GM19035 (cell line): ENCODE measurements around the gene MPPED2.

Source experiments
- ATAC-seq: cut with Tn5 transposase; IDR thresholded peaks from one replicate; pipeline ENCODE4 v1.9.1; 2021; ENCODE audit not compliant: unreplicated experiment

The MPPED2 gene

DNA sequence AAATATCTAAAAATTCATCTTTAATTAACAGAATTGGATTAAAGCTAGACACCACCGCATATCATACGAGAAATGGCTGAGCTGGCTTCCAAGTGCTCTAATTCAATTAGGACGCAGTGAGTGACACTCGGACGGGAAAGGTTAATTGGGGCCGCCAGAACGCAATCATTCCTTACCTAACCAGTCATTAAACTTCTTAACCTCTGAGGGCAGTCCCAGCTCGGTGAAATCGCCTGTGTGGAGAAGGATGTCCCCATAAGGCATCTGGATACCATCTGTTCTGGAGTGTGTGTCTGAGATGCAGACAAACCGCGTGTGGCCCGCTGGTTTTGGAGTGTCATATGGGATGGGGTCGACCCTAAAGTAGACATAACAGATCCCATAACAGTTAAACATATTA is 50.3 kb downstream of the MPPED2 start:
- ATAC-seq, result no peak

DNA sequence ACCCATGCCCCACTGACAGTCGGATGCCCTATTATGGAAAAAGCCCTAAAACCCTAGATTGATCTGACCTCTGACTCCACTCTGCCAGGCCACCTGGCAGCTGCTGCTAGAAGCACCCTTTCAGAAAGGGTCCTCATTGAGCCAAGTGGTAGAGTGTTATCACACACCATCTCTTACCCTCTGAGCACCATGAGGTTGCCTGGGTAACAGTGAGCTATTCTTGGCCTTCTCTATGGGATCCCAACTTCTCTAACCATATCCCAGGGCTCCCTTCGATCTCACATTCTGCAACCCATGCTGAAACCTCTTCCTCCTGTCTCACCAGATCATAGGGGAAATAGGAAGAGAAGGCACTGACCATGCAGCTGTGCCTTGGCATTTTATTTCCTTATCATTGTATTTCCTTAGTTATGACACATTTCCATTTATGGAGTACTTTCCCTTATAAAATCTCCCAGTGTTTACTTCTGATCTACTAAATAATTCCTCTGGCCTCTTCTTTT is 52.7 kb downstream of the MPPED2 start:
- ATAC-seq, result no peak

DNA sequence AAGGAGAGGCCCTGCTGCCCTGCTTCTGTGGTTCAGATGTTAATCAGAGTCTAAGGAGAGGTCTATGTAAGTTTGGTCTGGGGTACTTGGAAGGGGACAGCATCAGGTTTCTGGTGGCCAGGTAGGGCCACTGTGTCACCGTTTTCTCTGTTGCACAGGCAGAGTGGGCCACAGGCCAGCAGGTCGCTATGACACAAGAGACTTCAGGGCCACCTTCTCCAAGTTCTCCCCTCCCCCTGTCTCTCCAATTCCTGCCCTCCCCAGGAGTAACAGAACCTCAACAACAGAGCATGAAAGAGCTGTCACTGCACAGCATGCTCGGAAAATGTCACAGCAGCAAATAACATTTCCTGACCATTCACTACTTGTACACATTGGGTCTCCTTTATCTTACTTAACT is 58.6 kb downstream of the MPPED2 start:
- no peak for ATAC-seq

DNA sequence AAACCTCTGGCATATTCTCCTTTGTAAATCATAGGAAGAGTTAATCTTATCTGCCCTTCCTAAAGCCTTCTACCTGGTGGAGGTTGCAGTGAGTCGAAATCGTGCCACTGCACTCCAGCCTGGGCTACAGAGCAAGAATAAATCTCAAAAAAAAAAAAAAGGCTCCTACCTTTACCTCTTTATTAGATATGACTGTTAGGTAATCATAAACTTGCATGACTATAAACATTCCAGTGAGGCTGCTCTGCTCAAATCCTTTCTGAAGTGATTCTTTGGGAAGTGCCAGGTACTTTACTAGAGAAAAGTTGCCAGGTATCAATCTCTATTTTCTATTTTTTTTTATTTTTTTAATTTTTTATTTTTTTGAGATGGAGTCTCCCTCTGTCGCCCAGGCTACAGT is 59.6 kb downstream of the MPPED2 start:
- no peak for ATAC-seq

DNA sequence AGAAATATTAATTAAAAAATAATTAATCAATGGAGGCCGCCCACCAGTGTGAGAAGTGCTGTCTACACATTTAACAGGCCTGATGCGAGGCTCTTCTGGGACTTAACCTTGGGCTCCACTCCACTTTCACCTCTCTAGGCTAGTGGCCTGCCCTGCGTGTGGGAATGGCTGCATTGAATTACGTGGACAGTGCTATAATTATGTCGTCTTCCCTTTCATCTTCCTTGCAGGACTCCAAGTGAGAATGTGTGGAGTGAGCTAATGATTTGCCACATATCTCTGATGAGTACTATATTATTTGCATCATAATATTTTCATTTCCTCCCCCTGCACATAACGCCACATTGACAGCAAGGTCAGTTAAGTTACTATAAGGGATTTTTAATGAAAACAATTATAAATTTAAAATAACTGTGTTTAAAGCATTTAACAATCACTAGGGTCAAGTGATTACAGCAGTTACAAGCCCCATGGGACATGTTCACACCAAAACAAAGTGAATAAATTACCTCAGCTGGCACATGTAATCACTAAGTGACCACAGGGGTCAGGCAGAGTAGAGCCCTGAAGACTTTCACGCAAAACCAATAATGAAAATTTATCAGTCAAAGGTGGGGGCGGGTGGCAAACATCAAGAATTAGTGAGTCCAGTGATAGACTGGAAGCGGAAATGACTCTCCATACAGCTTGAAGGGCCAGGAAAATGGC is 63.5 kb downstream of the MPPED2 start:
- ATAC-seq, result no peak

DNA sequence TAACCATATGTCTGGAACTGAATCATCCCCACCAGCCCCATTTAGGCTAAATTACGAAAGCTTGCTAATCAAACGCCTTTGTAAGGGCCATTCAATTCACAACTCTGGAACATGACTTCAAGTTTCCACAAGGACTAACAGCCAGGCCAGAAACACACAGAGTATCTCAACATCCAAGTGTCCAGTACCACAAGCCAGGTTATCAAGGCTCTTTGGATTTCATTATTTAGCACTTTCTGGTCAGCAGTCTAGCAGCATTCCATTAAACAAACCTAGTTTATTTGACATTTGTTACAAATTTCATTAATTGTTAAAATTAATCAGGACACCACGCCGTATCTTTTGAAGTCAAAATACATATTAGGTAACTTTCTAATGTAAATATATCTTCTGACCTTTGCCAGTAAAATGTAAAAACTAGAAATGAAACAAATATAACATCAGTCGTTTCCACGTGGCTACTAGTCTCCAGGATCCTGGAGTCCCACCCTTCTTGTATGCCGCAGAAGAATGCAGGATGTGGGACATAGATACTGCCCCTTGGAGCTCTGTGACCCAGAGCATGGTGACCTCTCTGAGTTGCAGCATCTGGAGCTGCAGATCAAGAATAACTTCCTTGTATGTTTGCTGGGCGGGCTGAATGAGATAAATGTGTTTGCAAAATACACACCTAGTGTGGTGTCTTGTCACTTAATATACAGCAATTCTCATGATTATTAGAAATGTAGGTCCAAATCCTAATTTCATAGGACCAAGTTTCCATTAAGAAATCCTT is 64.7 kb downstream of the MPPED2 start:
- ATAC-seq, result no peak

DNA sequence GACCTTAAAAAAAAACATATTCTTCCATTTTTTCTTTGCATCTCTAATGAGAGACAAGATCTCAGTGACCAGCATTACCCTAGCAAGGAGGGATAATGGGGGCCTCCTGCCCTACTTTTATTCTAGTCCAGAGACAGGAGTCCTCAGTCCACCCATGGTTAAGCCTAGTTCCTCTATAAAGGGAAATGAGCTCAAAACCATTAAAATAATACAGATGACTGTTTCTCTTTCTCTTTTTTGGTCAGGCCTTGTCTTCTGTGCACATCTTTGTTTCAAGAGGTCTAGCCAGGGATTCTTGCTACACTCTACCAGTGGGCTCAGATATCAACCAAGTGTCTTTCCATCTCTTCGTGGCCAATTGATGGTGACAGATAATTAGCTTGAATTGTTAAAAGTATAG is 73.1 kb downstream of the MPPED2 start:
- ATAC-seq, result no peak

DNA sequence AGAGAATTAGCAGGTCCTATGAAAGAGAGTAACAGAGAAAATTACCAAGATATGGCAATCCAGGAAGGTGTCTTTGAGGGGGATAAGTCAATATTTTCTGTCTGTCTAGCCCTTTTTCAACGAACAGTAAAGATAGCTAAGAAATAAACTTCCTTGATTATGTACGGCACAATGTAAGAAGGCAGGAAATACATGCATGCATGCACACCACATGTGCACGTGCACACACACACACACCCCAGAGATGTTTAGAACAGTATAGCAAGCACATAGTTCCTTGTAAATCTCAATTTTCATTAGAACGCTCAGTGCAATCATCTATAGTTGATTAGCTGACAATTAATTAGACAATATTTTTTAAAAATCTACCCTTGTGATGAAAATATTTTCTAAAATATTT is 74.7 kb downstream of the MPPED2 start:
- ATAC-seq, result no peak

DNA sequence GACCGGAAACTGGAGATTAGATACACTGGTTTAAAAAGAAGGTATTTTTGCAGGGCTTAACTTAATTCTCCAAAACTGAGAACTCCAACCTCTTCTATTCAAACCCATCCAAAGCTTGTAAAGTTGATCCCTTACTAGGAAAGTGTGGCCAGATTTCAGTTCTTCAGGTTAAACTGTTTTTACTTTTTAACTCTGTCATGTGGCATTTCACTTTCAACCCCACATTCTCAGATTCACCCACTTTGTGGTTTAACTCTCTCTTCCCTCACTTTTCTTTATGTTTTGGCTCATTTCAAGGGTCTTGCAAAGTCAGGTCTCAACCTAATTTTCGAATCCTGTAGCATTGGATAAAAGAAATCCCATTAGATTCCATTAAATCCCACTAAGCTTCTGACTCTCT is 75.4 kb downstream of the MPPED2 start:
- ATAC-seq, result no peak

DNA sequence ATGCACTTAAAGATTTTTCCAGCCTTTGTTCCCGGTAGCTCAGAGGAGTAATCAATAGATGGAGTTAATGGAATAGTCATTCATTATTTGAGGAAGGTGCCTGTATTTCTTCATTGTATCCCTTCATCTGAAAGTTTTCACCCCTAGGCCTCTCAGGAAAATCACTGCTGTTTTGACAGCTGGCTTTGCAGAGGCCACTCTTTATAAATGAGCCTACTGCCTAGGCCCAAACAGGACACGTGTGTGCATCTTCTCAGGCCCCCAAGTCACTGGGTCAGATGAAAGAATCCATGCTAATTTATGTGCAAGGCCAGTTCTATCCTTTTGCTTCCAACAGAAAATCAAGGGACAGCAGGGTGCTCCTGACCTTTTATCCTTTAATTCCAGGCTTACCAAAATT is 76.8 kb downstream of the MPPED2 start:
- no peak for ATAC-seq

DNA sequence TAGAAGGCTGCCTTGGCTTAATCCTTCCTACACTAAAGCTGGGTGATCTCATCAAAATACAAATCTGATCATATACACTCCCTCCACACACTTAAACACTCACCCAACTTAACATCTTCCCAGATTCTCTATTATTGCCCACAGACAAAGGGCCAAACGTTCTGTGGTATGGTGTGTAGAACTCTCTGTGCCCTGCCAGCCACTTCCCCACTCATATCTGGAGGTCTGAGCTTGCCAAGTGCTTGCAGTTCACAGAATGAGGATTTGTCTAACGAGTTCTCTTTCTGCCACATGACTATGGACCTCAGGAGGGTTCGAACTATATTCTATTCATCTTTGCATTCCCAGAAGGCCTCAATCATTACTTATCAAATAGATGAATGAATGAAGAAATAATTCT is 77.6 kb downstream of the MPPED2 start:
- no peak for ATAC-seq

DNA sequence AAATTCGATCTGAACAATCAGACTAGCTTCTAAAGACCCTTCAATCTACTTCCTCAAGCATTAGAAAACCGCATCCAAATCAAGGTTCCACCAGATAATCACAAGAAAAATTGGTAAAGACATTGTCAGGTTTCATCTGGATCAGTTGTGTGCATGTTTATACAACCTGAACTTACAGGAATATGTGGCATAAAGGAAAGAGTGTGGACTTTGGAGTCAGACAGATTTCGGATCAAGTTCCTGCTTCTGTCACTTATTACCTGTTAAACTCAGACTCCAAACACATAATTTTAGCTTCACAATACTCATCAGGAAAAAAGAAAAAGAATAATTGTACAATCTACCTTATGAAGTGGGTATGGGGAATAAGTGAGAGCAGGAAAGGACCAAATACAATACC is 80.5 kb downstream of the MPPED2 start:
- ATAC-seq, result no peak

DNA sequence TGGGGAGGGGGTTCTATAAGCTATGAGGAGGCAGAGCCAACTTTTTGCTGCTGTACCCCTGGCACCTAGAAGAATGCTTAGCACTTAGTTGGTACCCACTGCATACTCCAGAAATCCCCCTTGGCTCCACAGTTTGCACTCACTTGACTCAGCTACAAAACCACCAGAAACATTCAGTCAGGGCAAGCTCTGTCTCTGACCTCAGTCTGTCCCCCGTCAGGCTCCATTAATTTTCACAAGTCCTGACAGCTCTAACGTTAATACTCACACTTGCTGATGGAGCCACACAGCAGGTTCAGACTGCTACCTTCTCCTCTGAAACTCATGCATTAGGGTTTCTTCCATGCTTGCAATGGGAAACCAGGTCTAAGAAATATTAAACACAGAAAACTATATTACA is 81.7 kb downstream of the MPPED2 start:
- ATAC-seq, result no peak

DNA sequence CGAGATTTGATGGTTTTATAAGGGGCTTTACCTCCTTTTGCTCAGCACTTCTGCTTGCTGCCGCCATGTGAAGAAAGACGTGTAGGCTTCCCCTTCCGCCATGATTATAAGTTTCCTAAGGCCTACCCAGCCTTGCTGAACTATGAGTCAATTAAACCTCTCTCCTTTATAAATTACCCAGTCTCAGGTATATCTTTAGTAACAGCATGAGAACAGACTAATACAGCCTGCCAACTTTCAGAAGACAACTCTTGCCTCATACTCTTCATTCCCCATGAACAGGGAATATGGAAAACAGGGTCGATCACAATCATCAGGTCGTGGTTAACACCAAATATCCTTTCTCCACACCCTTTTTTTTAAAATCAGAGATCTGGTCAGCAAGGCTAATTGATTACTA is 83.0 kb downstream of the MPPED2 start:
- no peak for ATAC-seq

DNA sequence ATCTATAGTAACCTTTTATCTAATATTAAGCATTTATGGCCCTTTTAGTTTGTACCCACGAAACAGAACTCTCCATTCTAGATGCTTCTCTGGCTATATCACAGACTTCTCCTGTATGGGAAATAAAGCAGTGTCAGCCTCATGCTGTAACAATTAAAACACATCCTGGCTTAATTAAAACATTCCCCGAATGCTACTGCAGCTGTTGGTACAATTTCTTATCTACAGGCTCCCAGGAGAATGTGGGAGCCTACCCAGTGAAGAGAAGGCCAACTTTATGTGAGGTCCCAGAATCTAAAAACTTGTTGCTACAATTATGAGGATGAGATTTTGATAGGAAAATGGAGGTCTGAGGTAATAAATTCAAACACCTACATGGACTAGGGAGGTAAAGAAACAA is 83.8 kb downstream of the MPPED2 start:
- ATAC-seq, result no peak

DNA sequence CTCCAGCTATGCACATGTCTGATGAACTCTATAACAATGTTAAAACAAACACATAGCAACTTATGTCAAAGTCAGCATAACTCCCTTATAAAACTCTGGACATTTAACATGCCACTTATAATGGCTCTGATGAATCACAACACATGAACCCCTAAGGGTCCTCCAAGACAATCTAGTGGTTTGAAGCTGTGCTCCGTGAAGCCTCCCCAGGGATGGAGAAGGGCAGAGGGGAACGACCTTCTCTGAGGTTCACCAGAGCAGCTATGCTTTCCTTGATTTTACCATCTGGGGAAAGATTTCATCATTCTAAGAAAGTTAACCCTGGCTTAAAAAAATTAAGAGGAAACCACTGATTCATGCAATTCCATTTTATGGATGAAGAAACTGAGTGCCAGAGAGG is 84.4 kb downstream of the MPPED2 start:
- ATAC-seq, result no peak

DNA sequence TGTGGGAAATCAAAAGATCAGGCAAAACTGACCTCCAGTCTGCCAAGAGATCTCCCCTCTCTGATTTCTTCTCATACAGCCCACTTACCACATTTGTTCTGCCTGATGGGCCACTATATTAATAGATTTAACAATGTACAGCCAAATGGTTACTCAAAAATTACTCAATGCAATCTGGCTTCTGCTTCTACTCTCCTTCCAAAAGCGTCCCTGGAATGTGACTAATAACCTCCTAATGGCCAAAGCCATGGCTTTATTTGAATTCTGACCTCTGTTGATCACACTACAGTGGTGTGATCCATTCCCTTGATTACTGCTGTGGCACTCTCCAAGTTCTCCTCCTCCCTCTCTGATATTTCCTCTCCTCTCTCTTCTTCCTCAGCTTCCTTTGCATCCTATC is 86.2 kb downstream of the MPPED2 start:
- no peak for ATAC-seq

DNA sequence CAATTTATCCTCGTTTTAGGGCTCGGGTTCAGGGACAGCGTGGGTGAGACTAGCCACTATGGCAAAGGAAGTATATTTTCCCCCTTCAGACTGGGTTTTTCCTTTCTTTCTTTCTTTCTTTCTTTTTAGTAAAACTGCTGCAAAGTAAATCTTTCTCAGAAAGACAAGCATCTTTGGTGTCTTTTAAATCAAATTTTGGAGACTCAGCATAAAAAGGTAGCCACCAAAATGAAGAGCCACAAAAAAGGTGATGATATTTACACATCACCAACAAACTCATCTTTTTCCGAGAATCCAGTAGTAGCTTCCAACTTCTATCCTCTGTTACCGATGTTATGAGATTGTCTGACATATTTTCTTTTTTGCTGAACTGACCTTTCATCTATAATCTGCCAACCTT is 88.6 kb downstream of the MPPED2 start:
- no peak for ATAC-seq

DNA sequence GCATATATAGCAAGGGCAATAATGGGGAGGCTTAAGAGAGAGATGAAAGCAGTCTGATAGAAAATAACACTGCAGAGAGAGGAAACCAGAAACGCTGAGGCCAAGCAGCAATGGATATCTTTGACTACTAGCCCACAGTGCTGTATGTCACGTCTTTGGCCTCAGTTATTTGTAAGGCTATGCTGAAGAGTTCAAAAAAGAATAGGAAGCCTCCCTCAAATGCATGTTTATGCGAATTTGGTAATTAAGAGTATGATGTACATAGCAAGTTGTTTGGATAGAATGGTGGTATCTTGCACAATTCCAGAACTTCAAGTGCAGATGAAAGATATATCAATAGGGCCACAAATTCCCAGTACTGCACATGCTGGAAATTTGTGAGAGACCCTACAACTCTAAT is 89.2 kb downstream of the MPPED2 start:
- ATAC-seq, result no peak

DNA sequence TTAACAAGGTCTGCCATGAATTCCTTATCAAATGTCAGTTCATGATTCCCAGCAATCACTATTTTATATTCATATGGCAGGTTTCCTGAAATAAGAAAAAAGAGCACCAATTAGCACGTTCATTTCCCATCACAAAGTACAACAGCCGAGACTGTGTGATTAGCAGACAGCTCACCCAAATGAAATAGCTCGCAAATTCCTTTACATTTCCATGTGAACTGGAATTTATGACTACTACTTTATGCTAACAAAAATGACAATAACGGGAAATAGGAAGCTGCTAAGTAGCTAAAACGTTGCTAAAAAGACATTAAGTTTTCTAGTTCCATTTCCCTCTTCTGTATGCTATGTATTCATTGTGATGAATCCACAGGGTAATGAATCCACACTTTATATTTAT is 90.7 kb downstream of the MPPED2 start:
- ATAC-seq, result no peak

DNA sequence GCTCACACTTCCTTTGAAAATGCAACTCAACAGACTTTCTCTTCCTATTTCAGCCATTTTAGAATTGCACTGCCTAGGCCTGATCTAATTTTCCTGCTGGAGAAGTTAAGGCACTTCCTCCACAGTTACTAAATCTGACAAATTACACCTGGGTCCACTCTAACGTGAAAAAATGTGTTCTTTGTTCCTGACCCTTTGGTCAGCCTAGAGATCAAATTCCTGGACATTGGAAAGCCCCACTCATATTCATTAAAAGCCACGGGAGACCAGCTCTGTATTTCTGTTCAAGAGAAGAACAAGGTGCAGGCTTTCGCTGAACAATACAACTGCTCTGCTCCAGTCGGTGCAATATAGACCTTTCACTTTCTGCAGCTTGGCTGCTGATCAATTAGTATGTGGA is 96.6 kb downstream of the MPPED2 start:
- no peak for ATAC-seq

DNA sequence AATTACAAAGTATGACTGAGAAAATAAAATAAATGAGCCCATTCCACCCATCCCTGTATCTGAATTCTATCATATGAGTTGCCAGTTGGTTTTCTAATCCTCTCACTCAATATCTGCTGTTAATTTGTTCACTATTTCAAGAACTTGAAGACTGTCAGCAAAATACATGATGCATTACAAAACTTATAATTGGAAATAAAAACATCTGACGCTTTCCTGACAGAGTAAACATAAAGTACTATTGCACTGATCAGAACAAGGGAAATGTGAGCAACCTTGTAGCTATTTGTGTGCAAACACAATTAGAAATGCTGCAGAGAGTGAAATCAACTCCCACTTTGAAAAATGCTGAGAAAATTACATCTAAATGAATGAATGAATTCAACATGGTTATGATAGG is 97.1 kb downstream of the MPPED2 start:
- no peak for ATAC-seq
